GM12878 (cell line): ENCODE data around the gene RIPOR3. TPM values are rescaled to one million over a fixed set of nuclear protein-coding genes. Genes with fewer than 3 reads are reported as not detected.

Experiments
- ATAC-seq: fragments of 200-7000 bp; cut with Tn5 transposase; 3 replicates; pipeline ENCODE4 v1.9.1; 2020; ENCODE audit warnings: mild to moderate bottlenecking, moderate library complexity
- BruUV-seq: library from RNA; stranded (reverse); fragments of 400-500 nt; replicated peaks from 2 replicates; lab custom pipeline; 2021; lab: Mats Ljungman, UMichigan
- CTCF ChIA-PET: fragments of 300-600 bp; sonication (Branson Sonifier 250); formaldehyde crosslinking; extraction: SDS; loops from one replicate; lab custom pipeline; 2021; ENCODE audit warnings: inconsistent platforms; lab: Yijun Ruan, JAX
- POLR2A ChIA-PET: fragments of 350-600 bp; formaldehyde crosslinking; extraction: SDS; loops from one replicate; lab custom pipeline; 2021; ENCODE audit warnings: inconsistent platforms; lab: Charles Lee
- RAD21 ChIA-PET: fragments of 300-600 bp; sonication (Branson Sonifier 250); formaldehyde crosslinking; loops from one replicate; lab custom pipeline; 2023; ENCODE audit warnings: antibody characterized with exemption; ENCODE audit not compliant: unreplicated experiment; lab: Charles Lee
- SMC1A ChIA-PET: fragments of 300-600 bp; sonication (Branson Sonifier 250); formaldehyde crosslinking; loops from one replicate; lab custom pipeline; 2023; ENCODE audit not compliant: unreplicated experiment, uncharacterized antibody; lab: Charles Lee
- DNase-seq: peaks from one replicate; pipeline ENCODE4 v3.0.0-alpha.2; 2011; ENCODE audit warnings: low read depth, low spot score
- FAIRE-seq: peaks from 3 replicates; lab custom pipeline; 2011; peaks lifted over from hg19 to GRCh38; lab: Jason Lieb, UNC
- H2AFZ ChIP-seq: 2 replicates; pipeline ENCODE4 v1.6.0; 2011; ENCODE audit warnings: low read depth, low read length, control low read depth; ENCODE audit not compliant: control insufficient read depth
- H3K27ac ChIP-seq: 2 replicates; pipeline ENCODE4 v1.5.1; 2011; ENCODE audit warnings: control low read depth; ENCODE audit not compliant: control insufficient read depth, insufficient read depth
- H3K27me3 ChIP-seq, 2 experiments: replicated peaks in 1 of 2; 2 replicates each; pipeline versions ENCODE4 v1.6.0 to v1.6.1; 2011; ENCODE audit warnings: low read length in 1 of 2; ENCODE audit not compliant: control insufficient read depth in 2 of 2, insufficient read depth in 2 of 2
- H3K36me3 ChIP-seq, 2 experiments: 2 replicates each; pipeline ENCODE4 v1.5.1; 2011; ENCODE audit warnings: low read length in 1 of 2; ENCODE audit not compliant: control insufficient read depth in 2 of 2, insufficient read depth in 2 of 2
- H3K4me1 ChIP-seq: 2 replicates; pipeline ENCODE4 v1.6.1; 2011; ENCODE audit warnings: mild to moderate bottlenecking, low read length, moderate library complexity, mixed read lengths; ENCODE audit not compliant: control insufficient read depth, insufficient read depth
- H3K4me2 ChIP-seq: 2 replicates; pipeline ENCODE4 v1.6.0; 2011; ENCODE audit warnings: control low read depth; ENCODE audit not compliant: control insufficient read depth, insufficient read depth
- H3K4me3 ChIP-seq: fragments of 200-600 bp; sonication (generic); 2 replicates; pipeline ENCODE4 v1.5.1; 2016
- H3K79me2 ChIP-seq: 2 replicates; pipeline ENCODE4 v1.6.0; 2011; ENCODE audit warnings: low read length; ENCODE audit not compliant: control insufficient read depth, insufficient read depth
- H3K9ac ChIP-seq: 2 replicates; pipeline ENCODE4 v1.8.0; 2011; ENCODE audit warnings: low read length, control low read depth, mixed read lengths; ENCODE audit not compliant: control insufficient read depth, insufficient read depth
- H3K9me3 ChIP-seq: replicated peaks from 3 replicates; pipeline ENCODE4 v1.5.1; 2011; ENCODE audit warnings: mild to moderate bottlenecking, low read length; ENCODE audit not compliant: control insufficient read depth, insufficient read depth
- H4K20me1 ChIP-seq: 2 replicates; pipeline ENCODE4 v1.6.0; 2011; ENCODE audit not compliant: control insufficient read depth, insufficient read depth
- CBX3 ChIP-seq: fragments of 200-600 bp; sonication (generic); IDR thresholded peaks from 2 replicates; pipeline ENCODE4 v1.6.1; 2016; ENCODE audit warnings: low read depth, borderline replicate concordance
- CREM ChIP-seq: IDR thresholded peaks from 2 replicates; pipeline ENCODE4 v1.6.1; 2014; ENCODE audit warnings: antibody characterized with exemption, low read depth
- EED ChIP-seq: sonication (generic); IDR thresholded peaks from 2 replicates; pipeline ENCODE4 v1.6.1; 2016; ENCODE audit warnings: antibody characterized with exemption, low read depth
- HDGF ChIP-seq: fragments of 450-650 bp; IDR thresholded peaks from 2 replicates; pipeline ENCODE4 v1.6.1; 2016; ENCODE audit warnings: antibody characterized with exemption
- MXI1 ChIP-seq: fragments of 150-350 bp; IDR thresholded peaks from 2 replicates; pipeline ENCODE4 v1.6.1; 2011; ENCODE audit warnings: low read depth, mild to moderate bottlenecking, inconsistent platforms, low read length, improper control_type of control experiment
- MYC ChIP-seq: IDR thresholded peaks from 2 replicates; pipeline ENCODE4 v1.6.1; 2011; ENCODE audit warnings: mild to moderate bottlenecking, low read length, moderate library complexity, inconsistent platforms; ENCODE audit not compliant: insufficient read depth, insufficient replicate concordance, insufficient read length, severe bottlenecking
- NBN ChIP-seq: fragments of 450-650 bp; IDR thresholded peaks from 2 replicates; pipeline ENCODE4 v1.6.1; 2016
- RBBP5 ChIP-seq: fragments of 200-600 bp; sonication (generic); conservative IDR thresholded peaks from 2 replicates; pipeline ENCODE4 v1.6.1; 2016
- SIN3A ChIP-seq: IDR thresholded peaks from 2 replicates; pipeline ENCODE4 v1.6.1; 2012; ENCODE audit warnings: low read depth, low read length, improper control_type of control experiment
- SRF ChIP-seq, 2 experiments: IDR thresholded peaks; 2 replicates each; pipeline ENCODE4 v1.6.1; 2011; ENCODE audit warnings: low read depth in 2 of 2, low read length in 2 of 2, mild to moderate bottlenecking in 1 of 2, moderate library complexity in 1 of 2
- ZBED1 ChIP-seq: IDR thresholded peaks from 2 replicates; pipeline ENCODE4 v1.6.1; 2016; ENCODE audit warnings: borderline replicate concordance
- ZNF24 ChIP-seq: fragments of 450-650 bp; IDR thresholded peaks from 2 replicates; pipeline ENCODE4 v1.6.1; 2017; ENCODE audit warnings: antibody characterized with exemption, mild to moderate bottlenecking
- WGBS: methylation state at CpG from one replicate; pipeline ENCODE4 v1.1.6; 2016; ENCODE audit warnings: low lambda C conversion rate; ENCODE audit not compliant: insufficient replicate concordance, insufficient coverage; ENCODE audit errors: missing lambda C conversion rate; 5-methylcytosine and 5-hydroxymethylcytosine counted together
- in situ Hi-C: fragments of 300-500 bp; cut with MboI; formaldehyde crosslinking; loops from 9 replicates; pipeline ENCODE4 v1.14.3; 2018; ENCODE audit warnings: mixed read lengths
- intact Hi-C: fragments of 100-400 bp; cut with micrococcal nuclease; formaldehyde crosslinking; loops from one replicate; pipeline ENCODE4 v1.14.2; 2022; ENCODE audit not compliant: unreplicated experiment
- polyA plus RNA-seq, 11 experiments: library from polyadenylated mRNA; depleted of rRNA in 4 of 11; unstranded in 6 of 11; stranded (reverse) in 5 of 11; fragments of >200 nt; fragmentation: Nextera tagmentation in 4 of 11; fragmentation: Illumina TruSeq in 1 of 11; extraction: Ambion mirVana in 4 of 11; extraction: Trizol in 1 of 11; gene quantifications; 1 replicate in 1 of 11; 2 replicates in 10 of 11; pipeline versions ENCODE4 v1.2.1 to v1.2.3, GENCODE V29; 2011 to 2016; ENCODE audit warnings: inconsistent platforms in 2 of 11, missing spikeins in 2 of 11, low read depth in 1 of 11
- total RNA-seq, 4 experiments: library from RNA; depleted of rRNA in 3 of 4; stranded (reverse); fragments of >200 nt in 3 of 4; fragmentation: Illumina TruSeq in 1 of 4; extraction: Trizol in 1 of 4; gene quantifications; 2 replicates each; pipeline versions ENCODE4 v1.2.1 to v1.2.3, GENCODE V29; 2013 to 2021
- TF ChIP-seq, protein P1 (sequence below): fragments of 450-650 bp; IDR thresholded peaks from 2 replicates; pipeline ENCODE4 v1.6.1; 2018; ENCODE audit warnings: mild to moderate bottlenecking, low read depth, moderate library complexity; ENCODE audit not compliant: partially characterized antibody
- TF ChIP-seq, protein P2 (sequence below): IDR thresholded peaks from 2 replicates; pipeline ENCODE4 v1.6.1; 2012; ENCODE audit warnings: mild to moderate bottlenecking, low read depth, low read length
- TF ChIP-seq, protein P3 (sequence below): fragments of 450-650 bp; formaldehyde crosslinking; IDR thresholded peaks from 2 replicates; pipeline ENCODE4 v1.5.0; 2022; ENCODE audit warnings: mild to moderate bottlenecking, missing genetic modification characterization

Gene RIPOR3
- total and polyA plus RNA-seq, 10 of the 15 experiments (the other 5 are each of a cell fraction or from before 2014, with no cell fraction given), result 0.04 to 0.55 (median 0.12) TPM; not detected in 6

DNA sequence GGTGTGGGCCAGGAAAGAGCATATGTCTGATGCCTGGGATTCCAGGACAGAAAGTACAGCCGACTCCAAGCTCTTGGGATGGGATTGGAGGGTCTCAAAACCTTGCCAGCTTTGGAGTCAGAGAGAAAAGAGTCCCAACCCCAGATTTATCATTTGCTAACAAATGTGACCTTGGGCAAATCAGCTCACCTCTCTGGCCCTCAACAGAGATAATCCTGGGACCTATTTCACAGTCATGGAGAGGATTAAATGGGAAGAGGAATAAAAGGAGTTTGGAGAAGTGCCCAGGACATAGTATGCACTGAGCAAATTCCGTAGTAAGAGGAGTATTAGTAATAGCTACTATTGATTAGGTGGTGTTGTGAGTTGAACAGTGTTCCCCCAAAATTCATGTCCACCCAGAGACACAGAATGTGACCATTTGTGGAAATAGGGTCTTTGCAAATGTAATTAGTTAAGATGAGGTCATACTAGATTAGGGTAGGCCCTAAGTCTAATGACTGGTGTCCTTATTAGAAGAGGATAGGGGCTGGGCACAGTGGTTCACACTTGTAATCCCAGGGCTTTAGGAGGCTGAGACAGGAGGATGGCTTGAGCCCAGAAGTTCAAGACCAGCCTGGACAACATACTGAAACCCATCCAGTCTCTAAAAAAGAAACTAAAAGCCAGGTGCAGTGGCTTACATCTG, 17.1 kb downstream of the RIPOR3 start:
- Histone ChIP-seq H3K9ac (no peak overlapping the region), H3K27ac (no peak overlapping the region), H3K4me2 (no peak overlapping the region), H4K20me1 (no peaks in the 10 kb centered on the region), H3K36me3 (no peaks in the 10 kb centered on the region), H3K27me3 (peaks cover 0 to 5% of the 10 kb centered on the region in 2 experiments; a peak in 2 of 4 replicates), H2AFZ (no peak overlapping the region), H3K4me1 (no peaks in the 10 kb centered on the region), H3K79me2 (no peaks in the 10 kb centered on the region), H3K4me3 (no peak overlapping the region), H3K9me3 (no peaks in the 10 kb centered on the region)
- ChIA-PET RAD21 (no interaction called here), CTCF (no interaction called here), POLR2A (interaction anchor here (0.7 kb wide), 1 partner anchor 54 kb away, joined by 3 read pairs; no protein-coding TSS in a partner anchor), SMC1A (no interaction called here)
- intact Hi-C loops (no loop called here), in situ Hi-C loops (no loop called here)
- 4% methylated on average over 2 of the region's 2 CpGs for WGBS
- DNase-seq (no peak), ATAC-seq (no peak), FAIRE-seq (peak; percentile 31)
- BruUV-seq, result no TSS peak
- TF ChIP-seq HDGF (no peak), CREM (no peak), RBBP5 (no peak), ZBED1 (no peak), ZNF24 (no peak), SIN3A (no peak), NBN (no peak), EED (no peak), MYC (no peak), MXI1 (no peak), SRF (IDR thresholded peaks at IDR 0.05; ENCODE audit: low read depth in 2 of 2, low read length in 2 of 2) (no peak), CBX3 (no peak)
- TF ChIP-seq, protein P1, sequence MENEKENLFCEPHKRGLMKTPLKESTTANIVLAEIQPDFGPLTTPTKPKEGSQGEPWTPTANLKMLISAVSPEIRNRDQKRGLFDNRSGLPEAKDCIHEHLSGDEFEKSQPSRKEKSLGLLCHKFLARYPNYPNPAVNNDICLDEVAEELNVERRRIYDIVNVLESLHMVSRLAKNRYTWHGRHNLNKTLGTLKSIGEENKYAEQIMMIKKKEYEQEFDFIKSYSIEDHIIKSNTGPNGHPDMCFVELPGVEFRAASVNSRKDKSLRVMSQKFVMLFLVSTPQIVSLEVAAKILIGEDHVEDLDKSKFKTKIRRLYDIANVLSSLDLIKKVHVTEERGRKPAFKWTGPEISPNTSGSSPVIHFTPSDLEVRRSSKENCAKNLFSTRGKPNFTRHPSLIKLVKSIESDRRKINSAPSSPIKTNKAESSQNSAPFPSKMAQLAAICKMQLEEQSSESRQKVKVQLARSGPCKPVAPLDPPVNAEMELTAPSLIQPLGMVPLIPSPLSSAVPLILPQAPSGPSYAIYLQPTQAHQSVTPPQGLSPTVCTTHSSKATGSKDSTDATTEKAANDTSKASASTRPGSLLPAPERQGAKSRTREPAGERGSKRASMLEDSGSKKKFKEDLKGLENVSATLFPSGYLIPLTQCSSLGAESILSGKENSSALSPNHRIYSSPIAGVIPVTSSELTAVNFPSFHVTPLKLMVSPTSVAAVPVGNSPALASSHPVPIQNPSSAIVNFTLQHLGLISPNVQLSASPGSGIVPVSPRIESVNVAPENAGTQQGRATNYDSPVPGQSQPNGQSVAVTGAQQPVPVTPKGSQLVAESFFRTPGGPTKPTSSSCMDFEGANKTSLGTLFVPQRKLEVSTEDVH, result no peak
- TF ChIP-seq, protein P2, sequence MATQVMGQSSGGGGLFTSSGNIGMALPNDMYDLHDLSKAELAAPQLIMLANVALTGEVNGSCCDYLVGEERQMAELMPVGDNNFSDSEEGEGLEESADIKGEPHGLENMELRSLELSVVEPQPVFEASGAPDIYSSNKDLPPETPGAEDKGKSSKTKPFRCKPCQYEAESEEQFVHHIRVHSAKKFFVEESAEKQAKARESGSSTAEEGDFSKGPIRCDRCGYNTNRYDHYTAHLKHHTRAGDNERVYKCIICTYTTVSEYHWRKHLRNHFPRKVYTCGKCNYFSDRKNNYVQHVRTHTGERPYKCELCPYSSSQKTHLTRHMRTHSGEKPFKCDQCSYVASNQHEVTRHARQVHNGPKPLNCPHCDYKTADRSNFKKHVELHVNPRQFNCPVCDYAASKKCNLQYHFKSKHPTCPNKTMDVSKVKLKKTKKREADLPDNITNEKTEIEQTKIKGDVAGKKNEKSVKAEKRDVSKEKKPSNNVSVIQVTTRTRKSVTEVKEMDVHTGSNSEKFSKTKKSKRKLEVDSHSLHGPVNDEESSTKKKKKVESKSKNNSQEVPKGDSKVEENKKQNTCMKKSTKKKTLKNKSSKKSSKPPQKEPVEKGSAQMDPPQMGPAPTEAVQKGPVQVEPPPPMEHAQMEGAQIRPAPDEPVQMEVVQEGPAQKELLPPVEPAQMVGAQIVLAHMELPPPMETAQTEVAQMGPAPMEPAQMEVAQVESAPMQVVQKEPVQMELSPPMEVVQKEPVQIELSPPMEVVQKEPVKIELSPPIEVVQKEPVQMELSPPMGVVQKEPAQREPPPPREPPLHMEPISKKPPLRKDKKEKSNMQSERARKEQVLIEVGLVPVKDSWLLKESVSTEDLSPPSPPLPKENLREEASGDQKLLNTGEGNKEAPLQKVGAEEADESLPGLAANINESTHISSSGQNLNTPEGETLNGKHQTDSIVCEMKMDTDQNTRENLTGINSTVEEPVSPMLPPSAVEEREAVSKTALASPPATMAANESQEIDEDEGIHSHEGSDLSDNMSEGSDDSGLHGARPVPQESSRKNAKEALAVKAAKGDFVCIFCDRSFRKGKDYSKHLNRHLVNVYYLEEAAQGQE, result no peak
- TF ChIP-seq, protein P3, sequence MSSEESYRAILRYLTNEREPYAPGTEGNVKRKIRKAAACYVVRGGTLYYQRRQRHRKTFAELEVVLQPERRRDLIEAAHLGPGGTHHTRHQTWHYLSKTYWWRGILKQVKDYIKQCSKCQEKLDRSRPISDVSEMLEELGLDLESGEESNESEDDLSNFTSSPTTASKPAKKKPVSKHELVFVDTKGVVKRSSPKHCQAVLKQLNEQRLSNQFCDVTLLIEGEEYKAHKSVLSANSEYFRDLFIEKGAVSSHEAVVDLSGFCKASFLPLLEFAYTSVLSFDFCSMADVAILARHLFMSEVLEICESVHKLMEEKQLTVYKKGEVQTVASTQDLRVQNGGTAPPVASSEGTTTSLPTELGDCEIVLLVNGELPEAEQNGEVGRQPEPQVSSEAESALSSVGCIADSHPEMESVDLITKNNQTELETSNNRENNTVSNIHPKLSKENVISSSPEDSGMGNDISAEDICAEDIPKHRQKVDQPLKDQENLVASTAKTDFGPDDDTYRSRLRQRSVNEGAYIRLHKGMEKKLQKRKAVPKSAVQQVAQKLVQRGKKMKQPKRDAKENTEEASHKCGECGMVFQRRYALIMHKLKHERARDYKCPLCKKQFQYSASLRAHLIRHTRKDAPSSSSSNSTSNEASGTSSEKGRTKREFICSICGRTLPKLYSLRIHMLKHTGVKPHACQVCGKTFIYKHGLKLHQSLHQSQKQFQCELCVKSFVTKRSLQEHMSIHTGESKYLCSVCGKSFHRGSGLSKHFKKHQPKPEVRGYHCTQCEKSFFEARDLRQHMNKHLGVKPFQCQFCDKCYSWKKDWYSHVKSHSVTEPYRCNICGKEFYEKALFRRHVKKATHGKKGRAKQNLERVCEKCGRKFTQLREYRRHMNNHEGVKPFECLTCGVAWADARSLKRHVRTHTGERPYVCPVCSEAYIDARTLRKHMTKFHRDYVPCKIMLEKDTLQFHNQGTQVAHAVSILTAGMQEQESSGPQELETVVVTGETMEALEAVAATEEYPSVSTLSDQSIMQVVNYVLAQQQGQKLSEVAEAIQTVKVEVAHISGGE (CRISPR knock-in tag), result no peak
